ENCODE data around the gene KCND3. TPM values are rescaled to one million over a fixed set of nuclear protein-coding genes. Genes with fewer than 3 reads are reported as not detected.

The KCND3 gene
- total RNA-seq, 1 experiment from 2014 or later = not detected

DNA sequence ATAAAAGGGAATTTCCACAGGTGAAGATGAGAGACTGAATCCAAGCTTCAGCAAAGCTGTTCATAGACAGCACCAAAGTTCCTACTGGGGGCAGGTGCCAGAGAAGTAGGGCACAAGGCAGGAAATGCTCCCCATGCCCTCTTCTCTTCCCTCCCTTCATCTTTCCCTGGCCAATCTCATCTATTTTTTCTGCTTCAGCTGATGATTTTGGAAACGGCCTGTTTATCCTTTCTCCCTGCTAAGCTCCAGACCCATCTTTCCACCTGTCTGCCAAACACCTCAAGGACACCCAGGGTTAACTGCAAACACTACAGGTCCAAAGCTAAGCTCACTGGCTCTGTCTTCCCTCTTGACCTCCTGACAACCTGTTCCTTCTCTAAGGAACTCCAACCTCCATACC is 18.1 kb downstream of the KCND3 start:
- H3K36me3 ChIP-seq (ENCODE audit: low read depth) = no peaks in the 10 kb centered on the region
- H3K9me3 ChIP-seq (ENCODE audit: insufficient read depth, low read depth) = no peaks in the 10 kb centered on the region
- H3K4me2 ChIP-seq = no peak overlapping the region
- intact Hi-C loops (cut with micrococcal nuclease; ENCODE audit: unreplicated experiment) = no loop called here
- no peaks in the 10 kb centered on the region; the same call in 1 of the 2 replicates for H4K20me1 ChIP-seq (ENCODE audit: insufficient read depth)
- no peak overlapping the region for H3K27ac ChIP-seq
- TF ChIP-seq, protein P1, sequence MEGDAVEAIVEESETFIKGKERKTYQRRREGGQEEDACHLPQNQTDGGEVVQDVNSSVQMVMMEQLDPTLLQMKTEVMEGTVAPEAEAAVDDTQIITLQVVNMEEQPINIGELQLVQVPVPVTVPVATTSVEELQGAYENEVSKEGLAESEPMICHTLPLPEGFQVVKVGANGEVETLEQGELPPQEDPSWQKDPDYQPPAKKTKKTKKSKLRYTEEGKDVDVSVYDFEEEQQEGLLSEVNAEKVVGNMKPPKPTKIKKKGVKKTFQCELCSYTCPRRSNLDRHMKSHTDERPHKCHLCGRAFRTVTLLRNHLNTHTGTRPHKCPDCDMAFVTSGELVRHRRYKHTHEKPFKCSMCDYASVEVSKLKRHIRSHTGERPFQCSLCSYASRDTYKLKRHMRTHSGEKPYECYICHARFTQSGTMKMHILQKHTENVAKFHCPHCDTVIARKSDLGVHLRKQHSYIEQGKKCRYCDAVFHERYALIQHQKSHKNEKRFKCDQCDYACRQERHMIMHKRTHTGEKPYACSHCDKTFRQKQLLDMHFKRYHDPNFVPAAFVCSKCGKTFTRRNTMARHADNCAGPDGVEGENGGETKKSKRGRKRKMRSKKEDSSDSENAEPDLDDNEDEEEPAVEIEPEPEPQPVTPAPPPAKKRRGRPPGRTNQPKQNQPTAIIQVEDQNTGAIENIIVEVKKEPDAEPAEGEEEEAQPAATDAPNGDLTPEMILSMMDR (conservative IDR thresholded peaks at IDR 0.05) = no peak
- no peak for TF ChIP-seq EZH2 (IDR thresholded peaks at IDR 0.05; ENCODE audit: low read depth)
- ChIA-PET CTCF (no interaction called here), POLR2A (ENCODE audit: unreplicated experiment) (no interaction called here)
- no peaks in the 10 kb centered on the region for H3F3A ChIP-seq (ENCODE audit: insufficient read depth, low read depth)
- BruUV-seq (replicated peaks) = no TSS peak
- no peaks in the 10 kb centered on the region for H3K79me2 ChIP-seq (ENCODE audit: low read depth)
- peaks cover 91% of the 10 kb centered on the region for H3K27me3 ChIP-seq (ENCODE audit: insufficient read depth, low read depth)
- DNase-seq = no peak
- H3K4me1 ChIP-seq (replicated peaks; ENCODE audit: insufficient read depth) = no peaks in the 10 kb centered on the region
- no peaks in the 10 kb centered on the region for H3K9me2 ChIP-seq (ENCODE audit: insufficient read depth)
- no peak overlapping the region for H3K4me3 ChIP-seq
- H2AFZ ChIP-seq = no peak overlapping the region

DNA sequence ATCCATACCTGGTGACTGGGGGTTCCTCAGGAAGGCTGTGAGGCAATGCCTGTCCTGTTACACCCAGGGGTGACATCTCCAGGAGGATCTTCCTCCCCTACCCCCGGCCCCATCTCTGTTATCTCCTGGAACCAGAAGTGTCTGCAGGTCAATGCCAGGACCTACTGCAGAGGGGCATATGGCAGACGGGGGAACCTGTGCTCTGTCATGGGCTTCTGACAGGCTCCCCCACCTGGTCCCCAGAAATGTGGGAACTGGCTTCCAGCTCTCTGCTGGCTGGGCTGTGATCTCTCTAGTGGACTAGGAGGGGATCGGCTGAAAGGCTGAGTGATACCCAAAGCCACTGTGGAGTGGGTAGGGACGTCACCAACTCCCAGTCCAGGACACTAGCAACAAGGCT is 21.0 kb downstream of the KCND3 start:
- H3K27me3 ChIP-seq (ENCODE audit: insufficient read depth, low read depth) = peaks cover 81% of the 10 kb centered on the region

DNA sequence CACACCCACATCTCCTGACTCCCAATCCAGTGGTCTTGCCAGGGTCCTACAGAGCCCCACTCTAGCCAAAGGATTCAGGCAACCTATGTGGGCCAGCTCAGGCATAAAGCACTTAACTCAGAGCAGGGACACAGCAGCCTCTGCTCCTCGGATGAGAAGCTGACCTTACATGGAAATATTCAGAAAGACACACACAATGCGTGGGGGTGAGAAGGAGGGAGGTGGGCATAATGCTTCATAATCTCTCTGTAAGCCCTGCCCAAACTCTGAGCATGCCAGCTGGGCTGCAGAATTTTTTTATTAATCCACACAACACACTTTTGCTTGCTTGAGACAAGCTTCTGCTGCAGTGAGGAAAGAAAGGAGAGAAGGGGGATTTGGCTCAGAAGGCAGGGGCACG is 21.6 kb downstream of the KCND3 start:
- Histone ChIP-seq H3K9me3 (ENCODE audit: insufficient read depth, low read depth) (no peaks in the 10 kb centered on the region), H3K4me1 (replicated peaks; ENCODE audit: insufficient read depth) (no peaks in the 10 kb centered on the region), H3K36me3 (ENCODE audit: low read depth) (no peaks in the 10 kb centered on the region), H3K4me2 (no peak overlapping the region), H3K27ac (no peak overlapping the region), H3K79me2 (ENCODE audit: low read depth) (no peaks in the 10 kb centered on the region), H3K27me3 (ENCODE audit: insufficient read depth, low read depth) (peaks cover 81% of the 10 kb centered on the region), H2AFZ (no peak overlapping the region), H3F3A (ENCODE audit: insufficient read depth, low read depth) (no peaks in the 10 kb centered on the region), H4K20me1 (ENCODE audit: insufficient read depth) (no peaks in the 10 kb centered on the region; the same call in 1 of the 2 replicates), H3K9me2 (ENCODE audit: insufficient read depth) (no peaks in the 10 kb centered on the region), H3K4me3 (no peak overlapping the region)
- BruUV-seq (replicated peaks) = no TSS peak
- intact Hi-C loops (cut with micrococcal nuclease; ENCODE audit: unreplicated experiment) = no loop called here
- DNase-seq = no peak
- ChIA-PET CTCF (no interaction called here), POLR2A (ENCODE audit: unreplicated experiment) (no interaction called here)
- TF ChIP-seq, protein P1 (conservative IDR thresholded peaks at IDR 0.05) = no peak
- no peak for TF ChIP-seq EZH2 (IDR thresholded peaks at IDR 0.05; ENCODE audit: low read depth)

More for the DNA sequence above, 21.0 kb downstream of the KCND3 start:
- Histone ChIP-seq H3K4me1 (replicated peaks; ENCODE audit: insufficient read depth) (no peaks in the 10 kb centered on the region), H3K79me2 (ENCODE audit: low read depth) (no peaks in the 10 kb centered on the region), H3F3A (ENCODE audit: insufficient read depth, low read depth) (no peaks in the 10 kb centered on the region), H3K36me3 (ENCODE audit: low read depth) (no peaks in the 10 kb centered on the region), H2AFZ (no peak overlapping the region), H4K20me1 (ENCODE audit: insufficient read depth) (no peaks in the 10 kb centered on the region; the same call in 1 of the 2 replicates), H3K4me2 (no peak overlapping the region), H3K9me3 (ENCODE audit: insufficient read depth, low read depth) (no peaks in the 10 kb centered on the region), H3K27ac (no peak overlapping the region), H3K4me3 (no peak overlapping the region), H3K9me2 (ENCODE audit: insufficient read depth) (no peaks in the 10 kb centered on the region)
- ChIA-PET POLR2A (ENCODE audit: unreplicated experiment) (no interaction called here), CTCF (no interaction called here)
- no peak for DNase-seq
- intact Hi-C loops (cut with micrococcal nuclease; ENCODE audit: unreplicated experiment) = no loop called here
- TF ChIP-seq, protein P1 (conservative IDR thresholded peaks at IDR 0.05) = no peak
- no peak for TF ChIP-seq EZH2 (IDR thresholded peaks at IDR 0.05; ENCODE audit: low read depth)
- BruUV-seq (replicated peaks) = no TSS peak

Data from PC-9 (cell line).